Activated CD8-positive, alpha-beta T cell treated with anti-CD3 and anti-CD28 coated beads for 36 hours (primary cell): ENCODE measurements around the gene SAMD10. TPM values are rescaled to one million over a fixed set of nuclear protein-coding genes. Genes with fewer than 3 reads are reported as not detected.
A peak's percentile ranks its signal among the peaks of the same experiment; 100 is the strongest.

Experiments
- ATAC-seq: fragments of 200-7000 bp; cut with Tn5 transposase; one replicate; pipeline ENCODE4 v1.10.0; 2021; ENCODE audit warnings: mild to moderate bottlenecking, moderate library complexity
- CTCF ChIA-PET: fragments of 350-600 bp; sonication (Branson Sonifier 250); formaldehyde crosslinking; loops from one replicate; lab custom pipeline; 2021; ENCODE audit warnings: antibody characterized with exemption; lab: Charles Lee
- POLR2A ChIA-PET: fragments of 350-600 bp; sonication (Branson Sonifier 250); formaldehyde crosslinking; loops from one replicate; lab custom pipeline; 2021; ENCODE audit warnings: antibody characterized with exemption; lab: Charles Lee
- DNase-seq: peaks from one replicate; pipeline ENCODE4 v3.0.0-alpha.2; 2020
- H3K27ac Mint-ChIP-seq: one replicate; pipeline ENCODE4 v1.8.0; 2021; ENCODE audit warnings: mild to moderate bottlenecking, mixed read lengths
- H3K27me3 Mint-ChIP-seq: one replicate; pipeline ENCODE4 v1.8.0; 2021; ENCODE audit warnings: mixed read lengths
- H3K36me3 Mint-ChIP-seq: one replicate; pipeline ENCODE4 v1.8.0; 2021; ENCODE audit warnings: low read depth, mixed read lengths
- H3K4me1 Mint-ChIP-seq: one replicate; pipeline ENCODE4 v1.8.0; 2021; ENCODE audit warnings: low read depth, mixed read lengths
- H3K4me3 Mint-ChIP-seq: one replicate; pipeline ENCODE4 v1.8.0; 2021; ENCODE audit warnings: mild to moderate bottlenecking, moderate library complexity, mixed read lengths
- H3K9me3 Mint-ChIP-seq: one replicate; pipeline ENCODE4 v1.8.0; 2021; ENCODE audit warnings: mixed read lengths
- CTCF ChIP-seq: fragments of 200-600 bp; IDR thresholded peaks from one replicate; pipeline ENCODE4 v1.8.0; 2022; ENCODE audit warnings: antibody characterized with exemption, mild to moderate bottlenecking
- intact Hi-C: fragments of 100-400 bp; cut with micrococcal nuclease; formaldehyde crosslinking; loops from one replicate; pipeline ENCODE4 v1.10.0; 2022
- total RNA-seq, 2 experiments: library from RNA; stranded (reverse); gene quantifications; one replicate each; pipeline ENCODE4 v1.2.3, GENCODE V29; 2021

The SAMD10 gene
- total RNA-seq, 2 experiments from 2014 or later = 17.4 to 17.5 TPM

GRCh38 chr20:63967330-63968135 lies 11.9 kb downstream of the SAMD10 start:
- no peaks in the 10 kb centered on the region for H3K9me3 Mint-ChIP-seq
- intact Hi-C loops = no loop called here
- DNase-seq (peak; percentile 2), ATAC-seq (no peak)
- no peak for TF ChIP-seq CTCF
- CTCF ChIA-PET = interaction anchor here (1.0 to 1.7 kb wide), 4 partner anchors 12 to 260 kb away, joined by 3 to 5 read pairs (median 4); partner anchors contain the start of genes ARFRP1, PRPF6, UCKL1 and ZGPAT
- H3K4me1 Mint-ChIP-seq = peaks cover 11% of the 10 kb centered on the region
- H3K27me3 Mint-ChIP-seq = no peaks in the 10 kb centered on the region
- no peak overlapping the region for H3K27ac Mint-ChIP-seq
- POLR2A ChIA-PET = interaction anchor here (1.1 to 2.0 kb wide), 4 partner anchors 8 to 112 kb away, joined by 3 to 8 read pairs (median 5); partner anchors contain the start of genes OPRL1, RGS19 and UCKL1
- H3K36me3 Mint-ChIP-seq = peaks cover 30% of the 10 kb centered on the region
- peak overlapping the region; percentile 80 for H3K4me3 Mint-ChIP-seq

- DNase-seq = no peak
- no peaks in the 10 kb centered on the region for H3K27me3 Mint-ChIP-seq
- CTCF ChIA-PET = interaction anchor here (1.0 kb wide), 1 partner anchor 11 kb away, joined by 3 read pairs; the partner anchor contains the start of gene UCKL1
- H3K27ac Mint-ChIP-seq = no peak overlapping the region
- no peak for TF ChIP-seq CTCF
- POLR2A ChIA-PET = interaction anchor here (1.1 kb wide), 1 partner anchor 11 kb away, joined by 4 read pairs; no protein-coding TSS in a partner anchor
- H3K36me3 Mint-ChIP-seq = peaks cover 30% of the 10 kb centered on the region
- intact Hi-C loops = no loop called here
- H3K4me3 Mint-ChIP-seq = no peak overlapping the region
- ATAC-seq = no peak
- peaks cover 11% of the 10 kb centered on the region for H3K4me1 Mint-ChIP-seq
- no peaks in the 10 kb centered on the region for H3K9me3 Mint-ChIP-seq
These were observed 12.5 kb downstream of the SAMD10 start for GRCh38 chr20:63966944-63967322.

- no peak for ATAC-seq
- no peaks in the 10 kb centered on the region for H3K27me3 Mint-ChIP-seq
- intact Hi-C loops = no loop called here
- H3K27ac Mint-ChIP-seq = no peak overlapping the region
- DNase-seq = peak; percentile 2
- CTCF ChIA-PET = interaction anchor here (1.0 kb wide), 1 partner anchor 10 kb away, joined by 3 read pairs; the partner anchor contains the start of gene UCKL1
- peaks cover 32% of the 10 kb centered on the region for H3K36me3 Mint-ChIP-seq
- H3K9me3 Mint-ChIP-seq = no peaks in the 10 kb centered on the region
- POLR2A ChIA-PET = interaction anchor here (0.7 to 0.8 kb wide), 2 partner anchors 93 to 243 kb away, joined by 3 to 5 read pairs; no protein-coding TSS in a partner anchor
- TF ChIP-seq CTCF = no peak
- peaks cover 11% of the 10 kb centered on the region for H3K4me1 Mint-ChIP-seq
- H3K4me3 Mint-ChIP-seq = no peak overlapping the region
These were observed 13.1 kb downstream of the SAMD10 start for GRCh38 chr20:63966172-63966943.

GRCh38 chr20:63964412-63964811 lies 15.0 kb downstream of the SAMD10 start:
- ATAC-seq (no peak), DNase-seq (no peak)
- H3K27ac Mint-ChIP-seq = no peak overlapping the region
- peaks cover 9% of the 10 kb centered on the region for H3K4me1 Mint-ChIP-seq
- H3K4me3 Mint-ChIP-seq = no peak overlapping the region
- no peaks in the 10 kb centered on the region for H3K9me3 Mint-ChIP-seq
- ChIA-PET CTCF (interaction anchor here (0.9 to 1.1 kb wide), 2 partner anchors 10 to 75 kb away, joined by 3 read pairs; no protein-coding TSS in a partner anchor), POLR2A (interaction anchor here (1.0 kb wide), 1 partner anchor 70 kb away, joined by 3 read pairs; the partner anchor contains the start of gene DNAJC5)
- H3K36me3 Mint-ChIP-seq = peaks cover 34% of the 10 kb centered on the region
- intact Hi-C loops = no loop called here
- TF ChIP-seq CTCF = no peak
- no peaks in the 10 kb centered on the region for H3K27me3 Mint-ChIP-seq
